ENCODE results near the gene CACNA1G.

Gene CACNA1G

GRCh38 chr17:50564916-50565315 is 4.4 kb downstream of the CACNA1G start:
- DNase-seq, result peak in 27 of 56 donors; percentile 10 to 58 (median 33)

GRCh38 chr17:50565402-50566350 is 5.2 kb downstream of the CACNA1G start:
- peak in 44 of 56 donors; percentile 13 to 79 (median 50) for DNase-seq

DNA sequence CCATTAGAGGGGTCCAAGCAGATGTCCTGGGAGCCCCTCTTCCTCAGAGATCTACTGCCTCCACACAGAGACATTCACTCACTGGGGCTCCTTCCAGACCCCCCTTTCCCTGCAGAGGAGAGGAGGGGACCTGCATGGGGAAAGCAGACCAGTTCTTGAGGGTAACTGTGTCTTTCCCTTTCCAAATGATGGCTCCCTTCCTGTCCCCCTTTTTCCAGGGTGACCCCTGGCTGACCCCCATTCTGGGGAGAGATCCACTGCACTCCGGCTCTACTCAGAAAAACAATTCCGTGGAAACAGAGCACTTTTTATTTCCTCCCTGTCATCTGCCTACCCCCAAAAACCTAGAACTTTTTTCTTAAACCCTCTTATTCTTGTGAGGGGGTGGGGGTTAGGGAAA is 6.4 kb downstream of the CACNA1G start:
- no peak for DNase-seq

DNA sequence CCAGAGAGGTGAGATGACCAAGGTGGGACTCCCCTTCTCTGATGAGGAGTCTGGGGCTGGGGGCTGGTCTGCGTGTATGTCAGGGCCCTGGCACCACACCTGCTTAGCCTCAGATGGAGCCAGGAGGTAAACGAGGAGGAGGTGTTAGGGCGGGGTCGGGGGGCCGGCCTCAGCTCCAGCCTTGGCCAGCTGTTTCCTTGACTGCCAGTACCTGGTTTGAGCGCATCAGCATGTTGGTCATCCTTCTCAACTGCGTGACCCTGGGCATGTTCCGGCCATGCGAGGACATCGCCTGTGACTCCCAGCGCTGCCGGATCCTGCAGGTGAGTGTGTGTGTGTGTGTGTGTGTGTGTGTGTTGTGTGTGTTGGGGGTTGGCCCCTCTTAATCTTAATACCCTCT is 8.1 kb downstream of the CACNA1G start:
- no peak for DNase-seq

DNA sequence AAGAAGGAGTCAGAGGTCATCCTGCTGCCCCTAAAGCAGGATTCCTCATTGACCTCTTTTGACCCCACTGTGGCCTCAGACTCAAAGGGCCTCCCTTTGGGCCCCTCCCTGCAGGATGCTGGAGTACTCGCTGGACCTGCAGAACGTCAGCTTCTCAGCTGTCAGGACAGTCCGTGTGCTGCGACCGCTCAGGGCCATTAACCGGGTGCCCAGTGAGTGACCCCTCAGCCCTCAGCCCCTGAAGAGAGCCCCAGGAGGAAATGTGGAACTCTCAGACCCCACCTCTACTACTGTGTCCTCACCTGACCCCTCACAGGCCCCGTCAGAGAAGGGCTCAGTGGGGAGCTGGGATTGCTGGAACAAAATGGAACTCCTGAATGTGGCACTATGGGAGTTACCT is 9.1 kb downstream of the CACNA1G start:
- DNase-seq, result no peak

- no peak for DNase-seq
Measured at GRCh38 chr17:50570032-50570431, 9.5 kb downstream of the CACNA1G start.

DNA sequence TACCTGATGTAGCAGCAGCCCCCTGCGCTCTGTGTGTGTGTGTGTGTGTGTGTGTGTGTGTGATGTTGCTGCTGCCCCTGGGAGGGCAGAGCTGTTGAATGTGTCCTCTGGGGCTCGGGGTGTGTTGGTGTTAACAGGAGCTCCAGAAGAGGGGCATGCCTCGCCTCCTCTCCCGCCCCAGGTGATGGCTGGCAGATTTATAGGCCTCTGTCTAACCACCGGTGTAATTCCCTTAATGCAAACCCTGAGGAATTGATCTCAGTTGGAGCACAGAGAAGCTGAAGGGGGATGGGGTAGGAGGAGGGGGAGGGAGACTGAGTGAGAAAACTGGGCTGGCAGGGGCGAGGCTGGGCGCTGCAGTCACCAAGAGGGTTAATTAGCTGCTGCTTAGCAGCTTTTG is 10.0 kb downstream of the CACNA1G start:
- DNase-seq, result no peak

- no peak for DNase-seq
Measured at GRCh38 chr17:50571681-50572080, 11.2 kb downstream of the CACNA1G start.

DNA sequence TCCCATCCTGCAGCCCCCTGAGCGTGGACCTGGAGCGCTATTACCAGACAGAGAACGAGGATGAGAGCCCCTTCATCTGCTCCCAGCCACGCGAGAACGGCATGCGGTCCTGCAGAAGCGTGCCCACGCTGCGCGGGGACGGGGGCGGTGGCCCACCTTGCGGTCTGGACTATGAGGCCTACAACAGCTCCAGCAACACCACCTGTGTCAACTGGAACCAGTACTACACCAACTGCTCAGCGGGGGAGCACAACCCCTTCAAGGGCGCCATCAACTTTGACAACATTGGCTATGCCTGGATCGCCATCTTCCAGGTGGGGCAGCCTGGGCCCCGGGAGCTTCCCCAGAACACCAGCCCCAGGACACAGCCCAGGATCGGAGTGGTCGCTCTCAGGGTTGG is 12.0 kb downstream of the CACNA1G start:
- no peak for DNase-seq

GRCh38 chr17:50573866-50574611 is 13.5 kb downstream of the CACNA1G start:
- no peak for DNase-seq

- no peak for DNase-seq
Measured at GRCh38 chr17:50575581-50576210, 15.2 kb downstream of the CACNA1G start.

- no peak for DNase-seq
Measured at GRCh38 chr17:50576864-50577263, 16.3 kb downstream of the CACNA1G start.

GRCh38 chr17:50577451-50577954 is 17.0 kb downstream of the CACNA1G start:
- DNase-seq, result no peak

- DNase-seq, result no peak
Measured at GRCh38 chr17:50578173-50578572, 17.7 kb downstream of the CACNA1G start.

GRCh38 chr17:50579399-50579798 is 18.9 kb downstream of the CACNA1G start:
- no peak for DNase-seq

- DNase-seq, result no peak
Measured at GRCh38 chr17:50580646-50581045, 20.1 kb downstream of the CACNA1G start.

DNA sequence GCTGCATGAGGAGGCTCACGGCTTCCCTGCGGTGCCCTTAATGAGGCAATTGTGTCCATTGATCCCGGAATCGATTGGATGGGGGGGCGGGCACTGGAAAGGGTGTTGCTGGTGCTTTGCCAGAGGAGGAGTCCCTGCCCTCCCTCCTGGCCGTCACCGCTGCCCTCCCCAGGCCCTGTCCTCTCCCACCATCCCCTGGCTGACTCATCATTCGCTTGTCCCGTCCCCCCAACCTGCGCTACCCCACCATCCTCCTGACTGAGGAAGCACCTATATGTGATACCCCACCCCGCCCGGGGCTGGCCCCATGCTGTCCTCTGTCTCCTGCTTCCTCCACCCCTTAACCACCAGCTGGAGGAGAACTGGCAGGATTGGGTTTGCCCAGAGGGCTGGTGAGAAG is 20.8 kb downstream of the CACNA1G start:
- no peak for DNase-seq

DNA sequence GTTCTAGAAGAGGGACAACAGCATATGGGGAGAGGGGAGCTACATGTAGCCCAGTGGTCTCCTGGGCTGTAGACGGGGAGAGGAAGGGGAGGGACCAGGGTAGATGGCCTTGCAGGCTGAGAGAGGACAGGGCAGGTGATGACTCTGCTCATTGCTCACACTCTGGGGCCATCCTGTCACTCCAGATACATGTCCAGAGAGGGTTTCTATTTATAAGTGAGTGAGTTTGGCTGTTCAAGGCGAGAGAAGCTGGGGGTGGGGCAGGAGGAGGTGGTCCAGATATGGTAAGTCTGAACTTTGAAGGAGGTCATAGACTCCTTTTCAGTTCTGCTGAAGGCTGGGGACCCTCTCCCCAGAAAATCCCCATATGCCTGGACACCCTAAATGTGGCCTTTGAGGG is 22.2 kb downstream of the CACNA1G start:
- no peak for DNase-seq

DNA sequence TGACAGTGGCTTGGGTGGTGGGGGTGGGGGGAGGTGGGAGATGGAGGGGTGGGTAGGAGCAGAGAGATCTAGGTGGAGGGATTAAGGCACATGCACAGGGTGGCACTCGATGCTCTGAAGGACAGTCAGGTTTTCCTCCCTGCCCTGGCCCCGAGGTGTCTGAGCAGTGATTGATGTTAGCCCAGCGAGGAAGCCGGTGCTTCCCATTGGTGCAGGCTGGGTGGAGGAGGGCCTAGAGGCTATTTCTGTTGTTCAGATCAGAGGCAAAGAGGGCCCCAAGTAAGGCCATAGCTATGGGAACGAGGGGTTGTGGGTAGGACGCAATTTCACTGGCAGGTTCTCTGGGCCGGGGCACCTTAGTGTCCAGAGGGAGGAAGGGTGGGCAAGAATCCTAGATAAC is 23.1 kb downstream of the CACNA1G start:
- DNase-seq, result no peak

DNA sequence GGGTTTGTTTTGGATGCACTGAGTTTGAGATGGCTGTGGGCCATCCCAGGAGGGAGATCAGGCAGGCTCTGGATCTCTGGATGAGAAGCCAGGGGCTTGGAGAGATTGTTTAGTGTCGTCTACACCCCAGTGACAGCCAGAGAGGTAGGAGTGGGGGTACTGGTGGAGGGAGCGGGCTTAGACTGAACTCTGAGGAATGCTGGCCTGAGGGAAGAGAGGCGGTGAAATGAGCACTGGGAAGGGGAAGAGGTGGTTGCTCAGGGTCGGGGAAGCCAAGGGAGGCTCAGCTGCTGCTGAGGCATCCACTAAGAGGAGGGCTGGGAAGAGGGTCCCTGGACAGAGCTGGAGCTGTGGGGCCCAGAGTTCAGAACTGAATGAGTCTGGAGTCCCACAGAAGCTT is 23.6 kb downstream of the CACNA1G start:
- no peak for DNase-seq

DNA sequence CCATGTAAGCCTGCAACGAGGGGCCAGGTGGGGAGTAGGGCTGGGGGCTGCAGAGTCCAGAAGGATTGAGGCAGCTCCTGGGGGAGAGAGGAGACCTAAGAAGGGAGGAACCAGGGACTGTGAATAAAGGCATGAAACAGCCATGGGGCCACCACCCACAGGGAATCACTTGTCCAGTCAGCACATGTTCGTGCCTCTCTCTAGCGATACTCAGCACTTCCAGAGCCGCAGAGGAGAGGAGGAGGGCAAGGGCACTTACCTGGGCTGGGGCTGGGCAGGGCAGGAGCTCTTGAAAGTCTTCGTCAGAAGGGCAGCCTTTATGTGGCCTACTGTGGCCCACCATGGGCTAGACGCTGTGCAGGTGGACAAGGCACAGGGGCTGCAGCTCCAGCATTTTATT is 24.2 kb downstream of the CACNA1G start:
- DNase-seq, result no peak

GRCh38 chr17:50585346-50585745 is 24.8 kb downstream of the CACNA1G start:
- DNase-seq, result no peak
